ENCODE results near the gene STRN3. TPM values are rescaled to one million over a fixed set of nuclear protein-coding genes. Genes with fewer than 3 reads are reported as not detected.
"Not testable (repeated sequence)": the region's sequence is repeated elsewhere in the genome, so short reads cannot be mapped to it uniquely, and the experiment has no call there.

Gene STRN3
- total RNA-seq, 4 donors from 2014 or later: 68.4 to 99.6 (median 77.2) TPM

DNA sequence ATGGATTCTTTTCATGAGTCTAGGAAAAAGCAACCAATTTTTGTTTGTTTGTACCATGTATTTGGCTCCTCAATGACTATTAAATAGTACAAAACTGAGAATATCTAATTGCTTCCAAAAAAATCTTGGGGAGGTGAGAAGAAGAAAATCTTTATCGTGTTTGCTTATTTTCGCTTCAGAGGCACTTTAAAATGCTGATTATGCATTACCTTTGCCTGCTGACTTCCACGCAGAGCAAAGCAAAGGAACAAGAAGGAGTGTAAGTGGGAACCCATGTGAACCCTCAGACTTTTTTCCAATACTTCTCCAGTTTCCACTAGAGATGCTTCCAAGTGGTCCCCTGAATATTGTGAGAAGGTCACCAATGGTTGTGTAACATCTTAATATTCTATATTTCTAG lies 43.2 kb upstream of the STRN3 start:
- no peak for TF ChIP-seq POLR2AphosphoS5 (IDR thresholded peaks at IDR 0.05)
- TF ChIP-seq CTCF (IDR thresholded peaks at IDR 0.05): no peak
- TF ChIP-seq EP300 (IDR thresholded peaks at IDR 0.05): no peak
- TF ChIP-seq POLR2A (IDR thresholded peaks at IDR 0.05): no peak
- no peak overlapping the region for H3K27ac ChIP-seq
- H3K36me3 ChIP-seq: peaks cover 0 to 34% of the 10 kb centered on the region in 2 donors
- H3K9me3 ChIP-seq: no peaks in the 10 kb centered on the region
- H3K4me3 ChIP-seq: no peak overlapping the region
- no peak for ATAC-seq
- peaks cover 0 to 12% (median 0%) of the 10 kb centered on the region in 3 donors for H3K4me1 ChIP-seq
- 74 to 97% methylated on average over 3 of the region's 3 CpGs for WGBS, 2 donors (ENCODE audit: low coverage in 1 of 2)
- no peaks in the 10 kb centered on the region for H3K27me3 ChIP-seq

DNA sequence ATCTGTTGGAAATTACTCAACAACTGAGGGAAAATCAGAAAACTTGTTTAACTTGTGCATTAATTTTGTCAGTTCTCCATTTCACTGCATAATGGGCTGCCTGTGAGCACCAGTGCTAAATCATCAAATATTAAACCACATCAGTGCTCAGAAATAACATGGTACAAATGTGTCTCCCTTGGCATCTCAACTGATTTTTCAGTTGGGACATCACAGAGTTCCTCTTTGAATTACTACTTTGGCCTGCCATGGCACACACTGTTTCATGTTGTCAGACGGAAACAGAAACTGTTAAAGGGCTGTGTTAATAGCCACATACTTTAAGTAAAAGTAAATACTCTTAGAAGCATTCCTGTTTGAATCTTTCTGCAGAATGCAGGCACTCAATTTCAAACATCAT lies 42.1 kb upstream of the STRN3 start:
- no peaks in the 10 kb centered on the region for H3K9me3 ChIP-seq
- H3K27ac ChIP-seq: no peak overlapping the region
- WGBS, 2 donors (ENCODE audit: low coverage in 1 of 2): 53% methylated on average over 1 of the region's 1 CpG; no CpG with 5 or more reads in 1 of the 2 donors
- peaks cover 0 to 12% (median 0%) of the 10 kb centered on the region in 3 donors for H3K4me1 ChIP-seq
- TF ChIP-seq POLR2A (IDR thresholded peaks at IDR 0.05) (no peak), EP300 (IDR thresholded peaks at IDR 0.05) (no peak), POLR2AphosphoS5 (IDR thresholded peaks at IDR 0.05) (no peak), CTCF (IDR thresholded peaks at IDR 0.05) (no peak)
- no peaks in the 10 kb centered on the region for H3K27me3 ChIP-seq
- no peak overlapping the region for H3K4me3 ChIP-seq
- peaks cover 0 to 25% of the 10 kb centered on the region in 2 donors for H3K36me3 ChIP-seq
- peak; percentile 60 for ATAC-seq

- ATAC-seq, H3K9me3 ChIP-seq, H3K36me3 ChIP-seq, H3K4me1 ChIP-seq, H3K27me3 ChIP-seq, H3K27ac ChIP-seq, H3K4me3 ChIP-seq: not testable (repeated sequence)
- WGBS, 2 donors (ENCODE audit: low coverage in 1 of 2): 83 to 92% methylated on average over 5 to 8 of the region's 8 CpGs
These were observed 36.7 kb upstream of the STRN3 start for GRCh38 chr14:31062908-31063307.

- H3K4me1 ChIP-seq: peaks cover 0 to 7% (median 0%) of the 10 kb centered on the region in 3 donors
- TF ChIP-seq EP300 (IDR thresholded peaks at IDR 0.05) (no peak), CTCF (IDR thresholded peaks at IDR 0.05) (no peak), POLR2AphosphoS5 (IDR thresholded peaks at IDR 0.05) (no peak), POLR2A (IDR thresholded peaks at IDR 0.05) (no peak)
- no peak for ATAC-seq
- no peaks in the 10 kb centered on the region for H3K9me3 ChIP-seq
- no peaks in the 10 kb centered on the region for H3K36me3 ChIP-seq
- no peaks in the 10 kb centered on the region for H3K27me3 ChIP-seq
- WGBS, 2 donors (ENCODE audit: low coverage in 1 of 2): 60 to 84% methylated on average over 3 to 6 of the region's 6 CpGs
- H3K4me3 ChIP-seq: no peak overlapping the region
- H3K27ac ChIP-seq: no peak overlapping the region
These were observed 34.2 kb upstream of the STRN3 start for GRCh38 chr14:31060253-31060875.

DNA sequence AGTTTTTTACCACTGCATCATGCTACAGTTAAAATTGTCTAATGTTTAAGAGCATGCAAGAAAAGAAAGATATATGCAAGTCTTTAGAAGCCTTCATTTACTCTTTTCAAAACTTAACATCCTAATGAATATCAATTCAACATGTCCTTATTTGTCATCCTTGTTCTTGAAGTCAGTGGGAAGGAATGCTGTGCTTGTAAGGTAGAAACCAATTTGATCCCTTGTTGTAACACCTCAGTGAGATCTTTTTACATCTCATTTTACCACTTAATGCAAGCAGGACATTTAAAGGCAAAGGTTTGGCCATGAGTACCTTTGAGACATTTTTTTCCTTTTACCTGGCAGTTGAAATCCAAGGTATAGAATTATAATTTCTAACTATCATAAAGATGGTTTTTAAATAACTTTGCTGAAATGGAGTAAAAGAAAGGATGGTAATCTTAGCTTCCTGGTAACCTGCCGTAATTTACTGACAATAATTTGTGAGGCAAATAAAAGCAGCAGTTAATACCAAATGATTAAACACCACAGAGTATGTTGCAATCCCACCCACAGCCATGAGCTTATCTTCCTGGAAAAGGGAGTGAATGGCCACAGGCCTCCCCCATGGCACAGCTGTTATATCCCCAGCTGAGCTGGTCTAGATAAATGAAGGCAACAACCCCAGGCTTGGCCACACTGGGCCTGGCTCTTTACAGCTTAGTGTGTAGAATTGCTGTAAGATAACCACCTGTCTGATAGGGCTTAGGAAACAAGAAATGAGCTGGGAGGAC lies 33.2 kb upstream of the STRN3 start:
- peak; percentile 67 for ATAC-seq
- Histone ChIP-seq H3K4me1 (peaks cover 0 to 7% (median 0%) of the 10 kb centered on the region in 3 donors), H3K4me3 (no peak overlapping the region), H3K27me3 (no peaks in the 10 kb centered on the region), H3K27ac (no peak overlapping the region), H3K9me3 (no peaks in the 10 kb centered on the region), H3K36me3 (no peaks in the 10 kb centered on the region)
- TF ChIP-seq CTCF (IDR thresholded peaks at IDR 0.05) (no peak), POLR2AphosphoS5 (IDR thresholded peaks at IDR 0.05) (peak; percentile 72)
- 38 to 67% methylated on average over 1 of the region's 1 CpG for WGBS, 2 donors (ENCODE audit: low coverage in 1 of 2)

Measured in gastroesophageal sphincter (tissue), 4 donors.